Measurements from ENCODE around the gene RAB40C. TPM values are rescaled to one million over a fixed set of nuclear protein-coding genes. Genes with fewer than 3 reads are reported as not detected.

Gene RAB40C
- total and polyA plus RNA-seq, 9 of the 15 experiments (the other 6 are each of a cell fraction or from before 2014, with no cell fraction given): 0.17 to 23.4 (median 8.7) TPM

DNA sequence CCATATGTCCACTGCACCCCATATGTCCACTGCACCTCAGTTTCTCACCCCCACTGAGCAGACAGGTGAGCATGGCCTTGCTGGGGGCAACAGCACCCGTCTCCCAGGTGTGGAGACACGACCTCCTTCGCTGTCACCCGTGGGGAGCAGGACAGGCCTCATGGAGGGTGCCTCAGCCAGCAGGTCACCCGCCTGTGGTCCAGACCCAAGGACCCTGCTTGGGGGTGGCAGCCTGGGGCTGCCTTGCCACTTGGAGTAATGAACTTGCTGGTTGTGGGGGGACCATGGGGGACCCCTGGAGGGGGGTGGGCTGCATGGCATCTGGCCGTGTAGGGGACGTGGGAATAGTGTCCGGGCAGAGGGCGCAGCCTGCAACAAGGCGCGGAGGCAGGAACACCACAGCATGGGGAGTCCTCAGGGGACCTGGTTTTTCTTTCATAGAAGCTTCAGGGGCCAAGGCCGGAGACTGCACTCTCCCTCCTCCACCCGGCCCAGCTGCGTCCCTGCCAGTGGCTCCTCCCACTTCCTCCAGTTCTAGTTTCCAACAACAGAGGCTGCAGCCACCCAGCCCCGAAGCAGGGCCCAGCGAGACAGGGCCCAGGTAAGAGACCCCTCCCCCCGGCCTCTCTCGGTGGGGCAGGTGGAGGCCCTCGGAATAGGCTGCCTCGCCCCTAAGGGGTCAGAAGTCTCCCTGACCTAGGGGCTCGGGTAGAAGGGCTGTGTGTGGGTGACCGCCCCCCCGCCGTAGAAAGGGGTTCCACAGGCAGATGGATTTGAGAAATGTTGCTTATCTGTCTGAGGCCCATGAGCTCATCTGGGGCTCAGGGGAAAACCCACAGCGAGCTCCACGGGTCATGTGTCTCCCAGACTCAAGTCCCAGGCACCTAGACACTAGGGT is 23.1 kb upstream of the RAB40C start, which contains the start of gene NHLRC4 (continued):
- TF ChIP-seq ZNF318 (IDR thresholded peaks at IDR 0.05; ENCODE audit: borderline replicate concordance in 1 of 2, low read depth in 1 of 2): peak in 1 of 2 experiments; percentile 61; a peak in 1 of 4 replicates
- TF ChIP-seq BCOR (IDR thresholded peaks at IDR 0.05): peak; percentile 52; the same call in 1 of the 2 replicates
- no peak for TF ChIP-seq ZNF449 (CRISPR knock-in tag; IDR thresholded peaks at IDR 0.05)
- TF ChIP-seq, protein P1, sequence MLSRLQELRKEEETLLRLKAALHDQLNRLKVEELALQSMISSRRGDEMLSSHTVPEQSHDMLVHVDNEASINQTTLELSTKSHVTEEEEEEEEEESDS (CRISPR knock-in tag; IDR thresholded peaks at IDR 0.05): no peak
- no peak for TF ChIP-seq GABPB2 (CRISPR knock-in tag; conservative IDR thresholded peaks at IDR 0.05)
- TF ChIP-seq SIX5 (IDR thresholded peaks at IDR 0.05; ENCODE audit: borderline replicate concordance in 1 of 2, insufficient read depth in 1 of 2, low read depth in 1 of 2, low read length in 2 of 2): no peak
- peak in 1 of 2 experiments; percentile 18; a peak in 1 of 4 replicates for TF ChIP-seq RAD21 (CRISPR knock-in tag; conservative IDR thresholded peaks at IDR 0.05 in 1 of 2, IDR thresholded peaks at IDR 0.05 in 1 of 2)
- TF ChIP-seq ZKSCAN8 (CRISPR knock-in tag; IDR thresholded peaks at IDR 0.05): no peak
- no peak for TF ChIP-seq NFRKB (IDR thresholded peaks at IDR 0.05; ENCODE audit: low read depth)
- TF ChIP-seq RFX7 (CRISPR knock-in tag; IDR thresholded peaks at IDR 0.05): no peak
- peak; percentile 85 for TF ChIP-seq SPI1 (IDR thresholded peaks at IDR 0.05; ENCODE audit: borderline replicate concordance, low read depth, low read length)
- peak; percentile 66 for TF ChIP-seq GATAD2A (IDR thresholded peaks at IDR 0.05)
- TF ChIP-seq GTF2B (IDR thresholded peaks at IDR 0.05; ENCODE audit: extremely low read depth, insufficient read length): no peak
- peak; percentile 65 for TF ChIP-seq TOE1 (IDR thresholded peaks at IDR 0.05; ENCODE audit: borderline replicate concordance)
- no peak for TF ChIP-seq TOE1 (CRISPR knock-in tag; IDR thresholded peaks at IDR 0.05; ENCODE audit: borderline replicate concordance, low read depth)
- TF ChIP-seq FOXK2 (conservative IDR thresholded peaks at IDR 0.05 in 1 of 2, IDR thresholded peaks at IDR 0.05 in 1 of 2; ENCODE audit: low read depth in 2 of 2): 0 out of 4 replicates have a peak, but pooled peaks of 1 of the 2 experiments have one; percentile 36
